Activated CD4-positive, CD25-positive, alpha-beta regulatory T cell treated with anti-CD3 and anti-CD28 coated beads, Interleukin-2, amount 50 U/mL, for 24 hours (primary cell): Measurements from ENCODE around the gene MACF1.

Source experiments
- ATAC-seq, 2 donors: fragments of 150-1000 bp; cut with Tn5 transposase; one replicate each; pipeline ENCODE4 v1.10.0; 2021; ENCODE audit warnings: mild to moderate bottlenecking in 1 of 2, moderate library complexity in 1 of 2

The MACF1 gene

GRCh38 chr1:39214021-39214713 lies 9.7 kb downstream of the MACF1 start:
- no peak for ATAC-seq

GRCh38 chr1:39214714-39214997 lies 10.2 kb downstream of the MACF1 start:
- ATAC-seq = peak in 1 of 2 donors; percentile 19

DNA sequence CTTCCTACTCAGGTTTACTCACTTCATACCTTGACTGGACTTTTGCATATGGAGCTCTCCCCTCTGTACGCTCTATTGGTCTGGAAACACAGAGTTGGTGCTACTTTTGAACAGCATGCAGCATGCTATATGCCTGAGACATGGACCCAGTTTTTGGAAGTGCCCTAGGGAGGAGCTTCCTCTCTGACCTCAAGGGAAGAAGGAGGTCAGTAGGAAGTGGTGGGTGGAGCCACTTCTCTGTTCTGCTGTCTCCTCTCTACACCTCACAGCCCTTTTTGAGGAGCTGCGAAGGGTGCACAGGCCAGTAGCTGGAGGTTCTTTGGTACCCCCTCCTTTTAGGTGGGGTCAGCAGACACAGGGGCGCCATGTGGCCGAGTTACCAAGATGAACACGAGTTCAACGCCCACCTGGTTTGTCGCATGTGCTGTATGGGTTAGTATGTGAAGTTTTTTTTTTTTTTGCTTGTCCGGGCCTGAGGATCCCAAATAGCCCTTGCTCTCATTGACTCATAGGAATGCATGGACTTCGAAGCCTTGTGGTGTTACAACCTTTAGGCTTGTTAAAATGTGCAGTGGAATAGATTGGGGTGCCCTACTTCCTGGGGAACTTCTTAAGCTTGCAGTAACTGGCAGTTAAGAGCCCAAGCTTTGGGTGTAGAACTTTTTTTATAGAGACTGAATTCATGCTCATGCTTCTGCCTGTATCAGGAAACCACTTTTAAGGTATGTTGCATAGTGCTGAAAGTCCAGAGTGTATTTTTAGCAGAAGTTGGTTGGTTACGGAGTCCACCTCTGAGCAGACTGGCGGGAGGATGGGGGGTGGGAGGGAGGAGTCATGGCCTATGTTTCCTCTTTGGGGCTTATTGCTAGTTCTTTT lies 10.7 kb downstream of the MACF1 start:
- peak; percentile 64 to 75 for ATAC-seq

GRCh38 chr1:39216771-39217170 lies 12.3 kb downstream of the MACF1 start:
- no peak for ATAC-seq

DNA sequence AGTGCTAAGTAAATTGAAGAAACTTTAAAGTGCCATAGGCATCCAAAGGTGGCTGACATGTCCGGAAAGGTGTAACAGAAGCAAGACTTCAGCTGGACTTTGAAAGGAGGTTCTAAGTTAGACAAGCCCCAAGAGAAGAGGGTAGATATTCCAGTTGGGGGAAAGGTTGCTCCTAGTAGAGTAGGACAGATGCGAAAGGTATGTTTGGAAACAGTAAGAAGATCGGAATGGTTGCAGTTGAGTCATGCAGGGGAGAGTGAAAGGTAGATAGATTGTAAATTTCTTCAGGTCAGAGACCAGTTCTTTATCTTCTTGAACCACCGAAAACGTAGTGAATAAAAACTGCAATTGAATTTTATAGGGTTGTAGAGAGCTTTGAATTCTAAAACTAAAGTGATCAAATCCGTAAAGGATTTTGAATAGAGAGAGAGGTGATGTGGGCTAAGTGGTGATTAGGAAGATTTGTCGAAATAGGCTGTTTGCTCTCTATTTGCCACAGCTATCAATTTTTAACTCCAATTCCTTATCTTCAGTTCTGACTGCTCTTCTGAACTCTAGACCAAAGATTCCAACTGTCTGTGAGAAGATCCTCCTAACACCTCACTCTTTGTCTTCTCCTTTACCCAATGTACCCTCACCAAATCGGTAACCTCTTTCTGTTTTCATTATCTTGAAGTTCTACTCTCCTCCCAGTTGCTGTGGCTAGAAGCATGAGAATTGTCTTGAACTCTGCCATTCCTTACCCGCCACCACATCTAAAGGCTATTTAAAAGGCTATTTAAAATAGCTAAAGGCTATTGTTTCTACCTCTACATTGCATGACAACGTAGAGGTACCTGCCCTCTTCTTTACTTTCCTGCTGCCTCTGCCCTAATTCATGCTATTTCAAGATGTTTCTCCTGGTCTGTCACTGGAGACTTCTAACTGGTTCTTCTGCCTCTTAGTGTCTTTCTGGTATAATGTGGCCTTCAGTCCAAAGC lies 16.7 kb downstream of the MACF1 start:
- no peak for ATAC-seq

DNA sequence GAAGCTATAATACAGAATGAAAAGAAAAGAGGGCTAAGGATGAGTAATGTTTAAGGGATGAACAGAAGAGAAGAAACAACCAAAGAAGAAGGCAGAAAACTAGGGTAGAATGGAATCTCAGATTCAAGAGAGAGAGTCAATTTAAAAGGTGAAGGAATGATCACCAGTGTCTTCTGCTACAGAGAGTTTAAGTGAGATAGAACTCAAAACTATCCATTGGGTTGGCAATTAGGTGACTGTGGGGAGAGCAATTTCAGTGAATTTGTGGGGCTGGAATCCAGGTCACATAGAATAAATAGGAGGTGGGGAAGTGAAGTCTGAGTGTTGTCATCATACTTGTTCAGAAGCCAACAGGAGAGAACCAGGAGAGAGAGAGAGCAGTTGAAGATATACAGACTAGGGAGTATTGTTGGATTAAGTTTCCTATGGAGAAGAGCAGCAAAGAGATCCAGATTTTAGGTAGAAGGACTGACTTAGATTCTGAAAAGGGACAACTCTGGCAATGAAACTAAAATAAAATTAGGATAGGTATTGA lies 19.9 kb downstream of the MACF1 start:
- ATAC-seq = no peak

- no peak for ATAC-seq
Measured at GRCh38 chr1:39226836-39227235, 22.3 kb downstream of the MACF1 start.

DNA sequence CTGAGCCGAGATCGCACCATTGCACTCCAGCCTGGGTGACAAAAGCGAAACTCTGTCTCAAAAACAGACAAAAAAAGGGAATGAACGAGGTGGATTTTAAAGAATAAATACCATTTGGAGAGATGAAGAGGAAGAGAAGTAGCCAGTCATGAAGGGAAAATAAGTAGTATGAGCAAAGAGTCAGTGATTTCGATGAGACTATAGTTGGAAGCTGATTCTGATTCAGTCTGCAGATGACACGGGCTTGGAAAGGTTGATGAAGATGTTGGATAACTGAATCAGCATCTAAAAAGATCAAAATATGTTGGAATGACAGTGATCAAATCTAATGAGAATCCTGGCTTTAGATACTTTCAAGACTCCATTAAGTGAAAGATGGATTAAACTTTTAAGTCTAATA lies 23.8 kb downstream of the MACF1 start:
- no peak for ATAC-seq

DNA sequence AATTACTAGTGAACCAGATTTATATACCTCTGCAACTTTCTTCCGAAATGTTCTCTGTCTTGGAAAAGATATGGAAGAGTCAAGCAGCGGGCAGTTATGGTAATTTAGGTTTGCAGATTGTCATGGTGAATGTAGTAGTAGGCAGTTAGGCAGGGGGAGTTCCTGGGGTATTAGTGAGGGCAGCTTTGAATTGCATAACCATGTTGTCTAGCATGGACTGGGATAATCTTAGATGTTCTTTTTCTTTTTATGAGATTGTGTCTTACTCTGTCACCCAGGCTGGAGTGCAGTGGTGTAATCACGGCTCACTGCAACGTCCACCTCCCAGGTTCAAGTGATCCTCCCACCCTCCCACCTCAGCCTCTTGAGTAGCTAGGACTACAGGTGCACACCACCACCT lies 25.0 kb downstream of the MACF1 start:
- ATAC-seq = no peak

- ATAC-seq = peak; percentile 46 to 86
Measured at GRCh38 chr1:39230261-39231190, 26.0 kb downstream of the MACF1 start.

- no peak for ATAC-seq
Measured at GRCh38 chr1:39236971-39237370, 32.5 kb downstream of the MACF1 start.

DNA sequence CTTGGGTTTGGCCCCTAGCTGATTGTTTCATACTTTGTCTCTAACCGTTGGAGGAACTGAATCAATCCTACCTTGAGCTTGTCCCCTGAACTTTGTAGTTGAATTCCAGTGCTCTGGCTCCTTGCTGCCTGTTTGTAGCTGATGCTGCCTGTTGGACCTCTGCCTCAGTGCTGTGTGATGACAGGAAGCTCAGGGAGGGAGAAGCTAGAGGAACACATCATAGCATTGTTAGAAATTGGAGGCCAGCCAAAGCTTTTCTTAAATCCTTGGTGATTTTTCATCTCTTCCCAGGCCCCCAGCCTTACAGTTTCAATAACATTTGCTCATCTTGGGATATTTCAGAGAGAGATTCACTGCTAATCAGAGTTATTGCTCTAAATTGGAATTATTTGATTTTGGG lies 34.0 kb downstream of the MACF1 start:
- ATAC-seq = no peak

GRCh38 chr1:39239968-39240367 lies 35.5 kb downstream of the MACF1 start:
- ATAC-seq = no peak

DNA sequence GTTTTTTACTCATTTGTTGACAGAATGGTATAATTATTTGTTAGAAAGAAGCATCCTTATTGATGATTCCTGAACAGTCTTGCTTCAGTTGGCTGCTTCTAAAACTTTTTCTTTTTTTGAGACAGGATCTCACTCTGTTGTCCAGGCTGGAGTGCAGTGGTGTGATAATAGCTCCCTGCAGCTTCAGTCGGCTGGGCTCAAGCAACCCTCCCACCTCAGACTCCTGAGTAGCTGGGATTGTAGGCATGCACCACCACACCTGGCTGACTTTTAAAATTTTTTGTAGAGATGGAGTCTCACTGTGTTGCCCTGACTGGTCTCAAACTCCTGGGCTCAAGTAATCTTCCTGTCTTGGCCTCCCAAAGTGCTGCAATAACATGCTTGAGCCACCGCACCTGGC lies 38.8 kb downstream of the MACF1 start:
- ATAC-seq = no peak

DNA sequence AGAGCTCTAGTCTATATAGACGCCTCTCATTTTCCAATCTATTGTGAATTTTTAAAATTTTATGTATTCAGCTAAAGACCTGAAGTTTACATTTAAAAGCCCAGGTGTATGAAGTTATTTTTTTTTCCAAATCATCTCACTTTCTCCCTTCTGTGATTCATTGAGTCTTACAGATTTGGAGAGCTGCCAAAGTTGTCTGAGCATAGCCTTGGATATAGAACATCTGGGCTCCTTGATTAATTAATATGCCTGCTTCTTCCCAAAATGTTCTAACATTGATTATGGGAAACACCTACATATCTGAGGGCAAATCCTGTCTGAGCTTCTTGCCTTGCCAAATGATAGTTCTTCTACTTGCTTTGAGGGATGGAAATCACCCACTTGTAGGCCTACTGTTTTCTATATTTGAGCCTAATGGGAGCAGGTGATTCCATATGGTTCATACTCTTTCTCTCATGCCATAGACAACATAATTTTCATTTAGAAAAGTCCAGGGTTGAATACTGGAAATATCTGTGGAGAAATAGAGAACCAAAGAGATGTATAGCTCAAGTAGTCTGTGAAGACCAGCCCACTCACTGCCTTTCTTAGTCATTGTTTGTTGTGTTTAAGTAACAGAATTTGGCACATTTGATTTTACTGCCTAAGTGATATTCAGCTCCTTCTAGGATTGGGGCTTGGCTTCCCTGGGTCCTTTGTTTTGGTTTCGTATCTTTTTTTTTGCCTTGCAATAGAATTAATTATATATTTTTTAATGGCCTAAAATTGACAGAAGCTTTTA lies 46.2 kb downstream of the MACF1 start:
- no peak for ATAC-seq

DNA sequence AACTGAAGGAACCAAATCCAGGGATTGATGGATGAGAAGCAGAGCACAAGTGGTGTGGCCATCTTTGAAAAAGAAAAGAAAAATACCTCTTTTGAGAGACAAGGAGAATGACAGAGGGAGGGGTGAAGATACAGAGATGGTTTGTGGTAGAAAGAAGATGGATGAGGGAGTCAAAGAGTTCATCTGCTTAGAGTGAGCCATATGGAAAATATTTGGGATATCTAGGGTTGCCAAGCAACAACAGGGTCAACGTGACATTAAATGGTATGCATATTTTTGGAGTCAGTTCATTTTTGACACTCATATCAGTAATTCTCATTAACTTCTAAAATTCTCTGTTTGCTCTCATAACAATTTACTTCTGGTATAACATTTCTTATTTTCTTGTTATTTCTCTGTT lies 50.7 kb downstream of the MACF1 start:
- ATAC-seq = no peak

- ATAC-seq = peak in 1 of 2 donors; percentile 44
Measured at GRCh38 chr1:39258146-39258924, 53.8 kb downstream of the MACF1 start.

- no peak for ATAC-seq
Measured at GRCh38 chr1:39258925-39259244, 54.4 kb downstream of the MACF1 start.

DNA sequence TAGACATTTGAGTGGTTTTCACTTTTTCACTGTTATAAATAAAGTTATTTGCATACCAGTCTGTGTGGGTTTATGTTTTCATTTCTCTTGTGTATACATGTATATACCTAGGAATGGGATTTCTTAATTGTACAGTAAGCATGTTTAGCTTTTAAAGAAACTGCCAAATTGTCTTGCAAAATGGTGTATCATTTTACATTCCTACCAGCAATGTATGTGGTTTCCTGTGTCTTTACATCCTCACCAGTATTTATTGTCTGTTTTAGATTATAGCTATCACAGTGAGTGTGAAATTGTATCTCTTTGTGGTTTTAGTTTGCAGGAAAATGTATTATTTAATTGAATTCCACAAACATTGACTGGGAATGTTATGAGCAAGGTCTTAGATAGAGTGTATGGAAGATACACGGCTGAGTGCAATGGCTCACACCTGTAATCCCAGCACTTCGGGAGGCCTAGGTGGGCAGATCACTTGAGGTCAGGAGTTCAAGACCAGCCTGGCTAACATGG lies 57.3 kb downstream of the MACF1 start:
- ATAC-seq = no peak

GRCh38 chr1:39262802-39263201 lies 58.3 kb downstream of the MACF1 start:
- peak; percentile 69 to 82 for ATAC-seq
